Cardiac muscle cell (in vitro differentiated cells and primary cell): ENCODE data around the gene WNT11. TPM values are rescaled to one million over a fixed set of nuclear protein-coding genes. Genes with fewer than 3 reads are reported as not detected.
A peak's percentile ranks its signal among the peaks of the same experiment; 100 is the strongest.

Source experiments
- DNase-seq, 2 donors: peaks; one replicate each; pipeline versions ENCODE4 v3.0.0 to v3.0.0-alpha.2; 2010 to 2017; ENCODE audit warnings: low read depth in 1 of 2, low spot score in 1 of 2
- H3K27ac ChIP-seq: fragments of 200-600 bp; sonication (generic); 2 replicates; pipeline ENCODE4 v1.5.1; 2016
- H3K27me3 ChIP-seq: fragments of 200-600 bp; sonication (generic); 2 replicates; pipeline ENCODE4 v1.6.0; 2016; ENCODE audit warnings: control low read depth
- H3K36me3 ChIP-seq: fragments of 200-600 bp; sonication (generic); 2 replicates; pipeline ENCODE4 v1.5.1; 2016; ENCODE audit warnings: control low read depth
- H3K4me1 ChIP-seq: fragments of 200-600 bp; sonication (generic); 2 replicates; pipeline ENCODE4 v1.8.1; 2017; ENCODE audit warnings: low read depth, mild to moderate bottlenecking, mixed run types
- H3K4me3 ChIP-seq: fragments of 200-600 bp; sonication (generic); 2 replicates; pipeline ENCODE4 v1.5.1; 2016; ENCODE audit warnings: mild to moderate bottlenecking
- H3K9me3 ChIP-seq: fragments of 200-600 bp; sonication (generic); 2 replicates; pipeline ENCODE4 v1.5.1; 2017; ENCODE audit warnings: low read depth, mild to moderate bottlenecking, control low read depth
- CTCF ChIP-seq: IDR thresholded peaks from 2 replicates; pipeline ENCODE4 v1.5.1; 2012; ENCODE audit warnings: low read depth, mild to moderate bottlenecking, low read length
- polyA plus RNA-seq: library from polyadenylated mRNA; unstranded; fragments of >200 nt; fragmentation: Nextera tagmentation; extraction: Ambion mirVana; gene quantifications from 2 replicates; pipeline ENCODE4 v1.2.1, GENCODE V29; 2016
- total RNA-seq: library from RNA; depleted of rRNA; stranded (reverse); fragments of >200 nt; gene quantifications from 2 replicates; pipeline ENCODE4 v1.2.3, GENCODE V29; 2016

WNT11 gene
- total RNA-seq, result 107 and 114 TPM in 2 replicates
- 78.3 and 87.9 TPM in 2 replicates for polyA plus RNA-seq

GRCh38 chr11:76206327-76207081 lies at the start of gene WNT11:
Gene WNT11 (minus strand): TSS chr11:76206502. CDS start chr11:76206407, 95 bp downstream.
- Histone ChIP-seq H3K36me3 (no peaks in the 10 kb centered on the region), H3K9me3 (no peaks in the 10 kb centered on the region), H3K27ac (peak within 1 kb of the TSS; percentile 9), H3K4me3 (peak within 1 kb of the TSS; percentile 40), H3K27me3 (peaks cover 17% of the 10 kb centered on the region), H3K4me1 (peaks cover 9% of the 10 kb centered on the region)
- TF ChIP-seq CTCF, result no peak
- DNase-seq, result peak; percentile 50 to 90

GRCh38 chr11:76253416-76253815 lies 47.1 kb upstream of the WNT11 start:
- H3K27me3 ChIP-seq, result no peaks in the 10 kb centered on the region
- H3K4me3 ChIP-seq, result no peak overlapping the region
- no peaks in the 10 kb centered on the region for H3K4me1 ChIP-seq
- no peak for TF ChIP-seq CTCF
- DNase-seq, result no peak
- no peaks in the 10 kb centered on the region for H3K9me3 ChIP-seq
- H3K36me3 ChIP-seq, result no peaks in the 10 kb centered on the region
- H3K27ac ChIP-seq, result no peak overlapping the region

GRCh38 chr11:76252631-76253070 lies 46.3 kb upstream of the WNT11 start:
- no peaks in the 10 kb centered on the region for H3K27me3 ChIP-seq
- H3K4me3 ChIP-seq, result no peak overlapping the region
- H3K36me3 ChIP-seq, result no peaks in the 10 kb centered on the region
- H3K27ac ChIP-seq, result no peak overlapping the region
- no peaks in the 10 kb centered on the region for H3K9me3 ChIP-seq
- no peaks in the 10 kb centered on the region for H3K4me1 ChIP-seq
- DNase-seq, result no peak
- no peak for TF ChIP-seq CTCF

GRCh38 chr11:76251576-76251975 lies 45.3 kb upstream of the WNT11 start:
- no peaks in the 10 kb centered on the region for H3K36me3 ChIP-seq
- no peaks in the 10 kb centered on the region for H3K4me1 ChIP-seq
- no peak for TF ChIP-seq CTCF
- peak in 1 of 2 donors; percentile 60 for DNase-seq
- no peaks in the 10 kb centered on the region for H3K9me3 ChIP-seq
- H3K27me3 ChIP-seq, result no peaks in the 10 kb centered on the region
- H3K27ac ChIP-seq, result no peak overlapping the region
- no peak overlapping the region for H3K4me3 ChIP-seq

- no peak overlapping the region for H3K27ac ChIP-seq
- H3K4me1 ChIP-seq, result no peaks in the 10 kb centered on the region
- no peak for DNase-seq
- no peaks in the 10 kb centered on the region for H3K9me3 ChIP-seq
- no peaks in the 10 kb centered on the region for H3K27me3 ChIP-seq
- H3K36me3 ChIP-seq, result no peaks in the 10 kb centered on the region
- TF ChIP-seq CTCF, result no peak
- no peak overlapping the region for H3K4me3 ChIP-seq
Observed at GRCh38 chr11:76251226-76251575, 44.9 kb upstream of the WNT11 start.
